H9 (cell line): ENCODE data around the gene CLMN. TPM values are rescaled to one million over a fixed set of nuclear protein-coding genes. Genes with fewer than 3 reads are reported as not detected.

Experiments used
- DNase-seq: peaks from one replicate; pipeline ENCODE4 v3.0.0-alpha.2; 2017
- H2AFZ ChIP-seq: one replicate; pipeline ENCODE4 v1.6.1; 2013; ENCODE audit warnings: mild to moderate bottlenecking, low read length, control low read depth, moderate library complexity
- H2AK5ac ChIP-seq: 2 replicates; pipeline ENCODE4 v1.6.1; 2013; ENCODE audit warnings: low read length, control low read depth, mixed read lengths; ENCODE audit not compliant: insufficient read length
- H2BK120ac ChIP-seq: one replicate; pipeline ENCODE4 v1.6.1; 2013; ENCODE audit warnings: low read depth, mild to moderate bottlenecking, low read length, control low read depth, inconsistent platforms; ENCODE audit not compliant: poor library complexity, severe bottlenecking
- H2BK12ac ChIP-seq: 2 replicates; pipeline ENCODE4 v1.6.1; 2013; ENCODE audit warnings: low read length, control low read depth, mixed read lengths, low read depth; ENCODE audit not compliant: insufficient read length
- H2BK15ac ChIP-seq: 2 replicates; pipeline ENCODE4 v1.6.1; 2013; ENCODE audit warnings: low read depth, low read length, control low read depth
- H2BK20ac ChIP-seq: one replicate; pipeline ENCODE4 v1.6.1; 2013; ENCODE audit warnings: low read depth, mild to moderate bottlenecking, low read length, control low read depth, inconsistent platforms; ENCODE audit not compliant: poor library complexity, severe bottlenecking
- H2BK5ac ChIP-seq: 2 replicates; pipeline ENCODE4 v1.6.1; 2013; ENCODE audit warnings: low read length, control low read depth, mixed read lengths; ENCODE audit not compliant: insufficient read length
- H3K14ac ChIP-seq: 2 replicates; pipeline ENCODE4 v1.6.1; 2013; ENCODE audit warnings: low read length, control low read depth; ENCODE audit not compliant: insufficient read depth
- H3K18ac ChIP-seq: 2 replicates; pipeline ENCODE4 v1.6.1; 2013; ENCODE audit warnings: low read depth, mild to moderate bottlenecking, mixed read lengths, low read length, control low read depth; ENCODE audit not compliant: insufficient read length
- H3K23ac ChIP-seq: 2 replicates; pipeline ENCODE4 v1.6.1; 2013; ENCODE audit warnings: low read length, control low read depth, mixed read lengths, low read depth; ENCODE audit not compliant: insufficient read length
- H3K23me2 ChIP-seq: 2 replicates; pipeline ENCODE4 v1.6.1; 2013; ENCODE audit warnings: low read depth, mild to moderate bottlenecking, mixed read lengths, low read length, control low read depth; ENCODE audit not compliant: insufficient read length, poor library complexity, severe bottlenecking
- H3K27ac ChIP-seq: 2 replicates; pipeline ENCODE4 v1.5.1; 2013; ENCODE audit warnings: low read length, control low read depth, mixed read lengths, low read depth; ENCODE audit not compliant: insufficient read length
- H3K27me3 ChIP-seq: 2 replicates; pipeline ENCODE4 v1.6.1; 2013; ENCODE audit warnings: low read length, control low read depth, inconsistent platforms; ENCODE audit not compliant: insufficient read depth
- H3K4ac ChIP-seq: 2 replicates; pipeline ENCODE4 v1.6.1; 2013; ENCODE audit warnings: low read depth, mild to moderate bottlenecking, control low read depth, inconsistent platforms, low read length, moderate library complexity
- H3K4me1 ChIP-seq: 2 replicates; pipeline ENCODE4 v1.6.1; 2013; ENCODE audit warnings: low read length, control low read depth, inconsistent platforms; ENCODE audit not compliant: insufficient read depth
- H3K4me2 ChIP-seq: 2 replicates; pipeline ENCODE4 v1.6.1; 2013; ENCODE audit warnings: low read length, control low read depth, mixed read lengths; ENCODE audit not compliant: insufficient read length, insufficient read depth
- H3K56ac ChIP-seq: 2 replicates; pipeline ENCODE4 v1.6.1; 2013; ENCODE audit warnings: low read depth, mild to moderate bottlenecking, mixed read lengths, low read length, control low read depth; ENCODE audit not compliant: insufficient read length
- H3K79me1 ChIP-seq: 2 replicates; pipeline ENCODE4 v1.6.1; 2013; ENCODE audit warnings: low read depth, mild to moderate bottlenecking, moderate library complexity, low read length, control low read depth, inconsistent platforms; ENCODE audit not compliant: insufficient read depth, poor library complexity, severe bottlenecking
- H3K79me2 ChIP-seq: 2 replicates; pipeline ENCODE4 v1.6.1; 2013; ENCODE audit warnings: low read length, control low read depth, inconsistent platforms; ENCODE audit not compliant: insufficient read depth
- H3K9ac ChIP-seq: 2 replicates; pipeline ENCODE4 v1.6.1; 2013; ENCODE audit warnings: low read length, control low read depth, mixed read lengths; ENCODE audit not compliant: insufficient read length; ENCODE audit errors: extremely low read depth
- H3K9me3 ChIP-seq: one replicate; pipeline ENCODE4 v1.6.1; 2013; ENCODE audit warnings: low read depth, low read length, inconsistent platforms; ENCODE audit not compliant: control insufficient read depth
- H3T11ph ChIP-seq: one replicate; pipeline ENCODE4 v1.6.1; 2013; ENCODE audit warnings: mild to moderate bottlenecking, low read length, control low read depth, inconsistent platforms
- H4K20me1 ChIP-seq: one replicate; pipeline ENCODE4 v1.6.1; 2013; ENCODE audit not compliant: control insufficient read depth, insufficient read length, insufficient read depth
- H4K5ac ChIP-seq: 2 replicates; pipeline ENCODE4 v1.6.1; 2013; ENCODE audit warnings: low read depth, mild to moderate bottlenecking, mixed read lengths, low read length, control low read depth; ENCODE audit not compliant: insufficient read length
- H4K8ac ChIP-seq: replicated peaks from 2 replicates; pipeline ENCODE4 v1.6.1; 2013; ENCODE audit warnings: low read length, control low read depth, mixed read lengths, low read depth; ENCODE audit not compliant: insufficient read length
- H4K91ac ChIP-seq: 2 replicates; pipeline ENCODE4 v1.6.1; 2013; ENCODE audit warnings: low read depth, mild to moderate bottlenecking, moderate library complexity, mixed read lengths, low read length, control low read depth; ENCODE audit not compliant: insufficient read length
- H3K27ac Mint-ChIP-seq, 3 experiments: 2 replicates in 2 of 3; 3 replicates in 1 of 3; pipeline ENCODE4 v1.8.0; 2020 to 2021; ENCODE audit warnings: mixed read lengths in 3 of 3, mild to moderate bottlenecking in 1 of 3, moderate library complexity in 1 of 3
- H3K27me3 Mint-ChIP-seq: 2 replicates; pipeline ENCODE4 v1.8.0; 2021; ENCODE audit warnings: low read depth, mild to moderate bottlenecking, moderate library complexity, mixed read lengths
- H3K36me3 Mint-ChIP-seq, 3 experiments: 2 replicates in 2 of 3; 3 replicates in 1 of 3; pipeline ENCODE4 v1.8.0; 2020 to 2021; ENCODE audit warnings: low read depth in 3 of 3, mixed read lengths in 3 of 3; ENCODE audit not compliant: insufficient read depth in 1 of 3
- H3K4me1 Mint-ChIP-seq, 2 experiments: 2 replicates each; pipeline ENCODE4 v1.8.0; 2020; ENCODE audit warnings: mixed read lengths in 2 of 2
- H3K4me3 Mint-ChIP-seq, 2 experiments: 2 replicates in 1 of 2; 3 replicates in 1 of 2; pipeline ENCODE4 v1.8.0; 2020 to 2021; ENCODE audit warnings: mild to moderate bottlenecking in 2 of 2, mixed read lengths in 2 of 2, moderate library complexity in 1 of 2
- H3K9me3 Mint-ChIP-seq, 2 experiments: 2 replicates in 1 of 2; 3 replicates in 1 of 2; pipeline ENCODE4 v1.8.0; 2020; ENCODE audit warnings: mild to moderate bottlenecking in 2 of 2, mixed read lengths in 2 of 2, moderate library complexity in 1 of 2
- WGBS: extraction: QIAGEN DNeasy Blood & Tissue Kit; methylation state at CpG from one replicate; pipeline ENCODE4 v1.1.7; 2013; ENCODE audit warnings: missing lambda C conversion rate, low lambda C conversion rate, mixed read lengths; ENCODE audit not compliant: insufficient read length; ENCODE audit errors: extremely low coverage; 5-methylcytosine and 5-hydroxymethylcytosine counted together
- total RNA-seq: library from RNA; stranded (reverse); gene quantifications from 2 replicates; pipeline ENCODE4 v1.2.1, GENCODE V29; 2021
- TF ChIP-seq, protein P1 (sequence below): fragments of 200-600 bp; sonication (generic); conservative IDR thresholded peaks from 3 replicates; pipeline ENCODE4 v1.8.0; 2021; ENCODE audit warnings: antibody characterized with exemption, mild to moderate bottlenecking

CLMN gene
- total RNA-seq, 1 experiment from 2014 or later = 7.6 TPM

DNA sequence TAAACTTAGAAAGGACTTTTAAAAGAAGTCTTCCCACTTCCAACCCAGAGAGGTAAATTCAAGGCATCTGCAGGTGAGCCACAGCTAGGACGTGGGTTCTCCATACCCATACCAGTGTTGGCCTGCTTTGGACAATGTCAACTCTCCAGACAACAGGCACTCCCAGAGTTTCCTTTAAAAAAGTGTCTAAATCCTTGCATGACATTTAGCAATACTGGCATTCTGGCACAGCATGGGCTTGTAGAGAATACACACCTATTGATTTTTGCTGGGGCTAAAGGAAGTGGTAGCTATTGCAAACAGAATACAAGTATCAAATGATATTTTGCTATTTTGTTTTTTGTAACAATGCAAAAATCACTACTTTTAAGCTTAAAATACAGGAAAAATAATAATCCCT, 136.6 kb downstream of the CLMN start:
- no peak overlapping the region for H3K23ac ChIP-seq
- H3K56ac ChIP-seq = no peak overlapping the region
- H2BK20ac ChIP-seq = no peak overlapping the region

More for the DNA sequence above, 136.6 kb downstream of the CLMN start:
- H2BK5ac ChIP-seq = no peak overlapping the region
- H3K4me3 Mint-ChIP-seq = no peak overlapping the region
- H3K27me3 ChIP-seq = no peaks in the 10 kb centered on the region
- H4K5ac ChIP-seq = no peak overlapping the region
- H3K4ac ChIP-seq = no peak overlapping the region
- no peaks in the 10 kb centered on the region; the same call in 1 of the 2 replicates for H3K4me1 ChIP-seq
- no peak for DNase-seq
- WGBS = no CpG with 5 or more reads among the region's 1 CpG
- H2AFZ ChIP-seq = no peak overlapping the region
- no peak overlapping the region for H4K91ac ChIP-seq
- H3K36me3 Mint-ChIP-seq = peaks cover 0 to 9% (median 2%) of the 10 kb centered on the region in 3 experiments; a peak in 5 of 7 replicates
- no peaks in the 10 kb centered on the region for H3K79me1 ChIP-seq
- peaks cover 4% of the 10 kb centered on the region for H3K27me3 Mint-ChIP-seq
- H3K9me3 Mint-ChIP-seq = peaks cover 1 to 8% of the 10 kb centered on the region in 2 experiments; a peak in 4 of 5 replicates
- no peak overlapping the region for H4K8ac ChIP-seq
- no peak overlapping the region for H2BK120ac ChIP-seq
- TF ChIP-seq, protein P1, sequence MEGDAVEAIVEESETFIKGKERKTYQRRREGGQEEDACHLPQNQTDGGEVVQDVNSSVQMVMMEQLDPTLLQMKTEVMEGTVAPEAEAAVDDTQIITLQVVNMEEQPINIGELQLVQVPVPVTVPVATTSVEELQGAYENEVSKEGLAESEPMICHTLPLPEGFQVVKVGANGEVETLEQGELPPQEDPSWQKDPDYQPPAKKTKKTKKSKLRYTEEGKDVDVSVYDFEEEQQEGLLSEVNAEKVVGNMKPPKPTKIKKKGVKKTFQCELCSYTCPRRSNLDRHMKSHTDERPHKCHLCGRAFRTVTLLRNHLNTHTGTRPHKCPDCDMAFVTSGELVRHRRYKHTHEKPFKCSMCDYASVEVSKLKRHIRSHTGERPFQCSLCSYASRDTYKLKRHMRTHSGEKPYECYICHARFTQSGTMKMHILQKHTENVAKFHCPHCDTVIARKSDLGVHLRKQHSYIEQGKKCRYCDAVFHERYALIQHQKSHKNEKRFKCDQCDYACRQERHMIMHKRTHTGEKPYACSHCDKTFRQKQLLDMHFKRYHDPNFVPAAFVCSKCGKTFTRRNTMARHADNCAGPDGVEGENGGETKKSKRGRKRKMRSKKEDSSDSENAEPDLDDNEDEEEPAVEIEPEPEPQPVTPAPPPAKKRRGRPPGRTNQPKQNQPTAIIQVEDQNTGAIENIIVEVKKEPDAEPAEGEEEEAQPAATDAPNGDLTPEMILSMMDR = no peak
- no peak overlapping the region for H2BK15ac ChIP-seq
- no peaks in the 10 kb centered on the region for H3K23me2 ChIP-seq
- peaks cover 16 to 17% of the 10 kb centered on the region in 2 experiments for H3K4me1 Mint-ChIP-seq
- H3K79me2 ChIP-seq = no peaks in the 10 kb centered on the region
- no peak overlapping the region for H3K18ac ChIP-seq
- no peak overlapping the region for H3K4me2 ChIP-seq
- H2BK12ac ChIP-seq = no peak overlapping the region
- no peak overlapping the region for H3K27ac ChIP-seq
- H3K14ac ChIP-seq = no peak overlapping the region
- no peak overlapping the region for H3K27ac Mint-ChIP-seq
- H3K9me3 ChIP-seq = no peaks in the 10 kb centered on the region
- no peak overlapping the region for H2AK5ac ChIP-seq
- H4K20me1 ChIP-seq = no peaks in the 10 kb centered on the region
- no peak overlapping the region for H3K9ac ChIP-seq
- H3T11ph ChIP-seq = no peak overlapping the region
